Transverse colon (tissue), 4 donors: ENCODE data around the gene CDC42EP3. TPM values are rescaled to one million over a fixed set of nuclear protein-coding genes. Genes with fewer than 3 reads are reported as not detected.

Source experiments
- DNase-seq: peaks from one replicate; pipeline ENCODE4 v3.0.0-alpha.2; 2019
- H3K27ac ChIP-seq, 4 donors: fragments of 200-600 bp; sonication (generic); 2 replicates each; pipeline ENCODE4 v1.5.1; 2016 to 2018; ENCODE audit warnings: inconsistent platforms in 4 of 4
- H3K27me3 ChIP-seq: fragments of 200-600 bp; sonication (generic); 2 replicates; pipeline ENCODE4 v1.5.1; 2017; ENCODE audit warnings: inconsistent platforms
- H3K36me3 ChIP-seq, 4 donors: fragments of 200-600 bp; sonication (generic); 2 replicates each; pipeline ENCODE4 v1.5.1; 2017 to 2019; ENCODE audit warnings: inconsistent platforms in 4 of 4
- H3K4me1 ChIP-seq, 4 donors: fragments of 200-600 bp; sonication (generic); 2 replicates each; pipeline ENCODE4 v1.5.1; 2017 to 2020; ENCODE audit warnings: inconsistent platforms in 4 of 4
- H3K4me3 ChIP-seq, 4 donors: fragments of 200-600 bp; sonication (generic); 1 replicate in 1 of 4; 2 replicates in 3 of 4; pipeline versions ENCODE4 v1.5.1 to v1.6.1; 2017 to 2019; ENCODE audit warnings: inconsistent platforms in 4 of 4
- H3K9me3 ChIP-seq, 2 donors: fragments of 200-600 bp; sonication (generic); 2 replicates each; pipeline ENCODE4 v1.5.1; 2017 to 2019; ENCODE audit warnings: inconsistent platforms in 2 of 2
- EP300 ChIP-seq: sonication (generic); formaldehyde crosslinking; IDR thresholded peaks from one replicate; pipeline ENCODE4 v1.6.1; 2017; ENCODE audit warnings: antibody characterized with exemption, low read depth
- POLR2A ChIP-seq: fragments of 450-650 bp; IDR thresholded peaks from one replicate; pipeline ENCODE4 v1.6.1; 2016; ENCODE audit warnings: antibody characterized with exemption, mild to moderate bottlenecking, moderate library complexity
- POLR2AphosphoS5 ChIP-seq, 3 donors: sonication (generic); formaldehyde crosslinking; IDR thresholded peaks; one replicate each; pipeline ENCODE4 v1.6.1; 2016; ENCODE audit warnings: antibody characterized with exemption in 3 of 3
- WGBS, 2 donors: methylation state at CpG; one replicate each; pipeline ENCODE4 v1.1.5; 2018; ENCODE audit warnings: low coverage in 1 of 2; 5-methylcytosine and 5-hydroxymethylcytosine counted together
- in situ Hi-C, 4 donors: fragments of 200-750 bp; cut with MboI; loops; one replicate each; pipeline versions ENCODE4 v1.15.0 to v1.15.1; 2017; ENCODE audit warnings: low sequenced_read_pairs in 3 of 4, low pct_ligation_motif_present in 1 of 4, low pct_unique_long_range_greater_than_20kb in 1 of 4
- intact Hi-C: fragments of 100-400 bp; cut with DNase I; formaldehyde crosslinking; loops from one replicate; pipeline ENCODE4 v1.15.1; 2023; ENCODE audit warnings: low total_unique reads
- total RNA-seq, 4 donors: library from RNA; depleted of rRNA; stranded (reverse); fragments of >200 nt; gene quantifications; one replicate each; pipeline ENCODE4 v1.1.0, GENCODE V29; 2016
- TF ChIP-seq, protein P1 (sequence below), 5 experiments: fragments of 200-600 bp in 3 of 5; fragments of 450-650 bp in 2 of 5; sonication (generic) in 3 of 5; IDR thresholded peaks; 1 replicate in 2 of 5; 2 replicates in 3 of 5; pipeline ENCODE4 v1.5.1; 2016 to 2017; ENCODE audit warnings: antibody characterized with exemption in 5 of 5, inconsistent platforms in 3 of 5, mild to moderate bottlenecking in 2 of 5, moderate library complexity in 1 of 5

Gene CDC42EP3
- total RNA-seq, 4 donors from 2014 or later, result 20.6 to 104 (median 31.8) TPM

DNA sequence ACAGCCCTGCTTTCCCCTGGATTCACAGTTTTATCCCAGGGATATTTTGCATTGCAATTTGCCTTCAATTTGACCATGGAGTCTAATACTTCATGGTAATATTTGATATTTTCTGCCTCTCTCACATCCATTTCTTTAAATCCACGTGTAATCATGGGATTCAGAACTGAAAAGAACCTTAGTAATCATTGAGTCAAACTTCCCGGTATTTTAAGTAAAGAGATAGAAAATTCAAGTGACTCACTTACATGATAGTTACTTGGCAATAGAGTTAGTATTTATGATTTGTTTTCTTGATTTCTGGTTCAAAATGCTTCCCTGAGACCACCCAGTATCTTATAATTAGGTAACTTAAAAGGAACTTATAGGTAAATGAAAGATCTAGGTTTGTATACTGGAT lies 33.7 kb upstream of the CDC42EP3 start:
- in situ Hi-C loops, result no loop called here
- 90 to 100% methylated on average over 2 of the region's 2 CpGs for WGBS, 2 donors
- H3K27ac ChIP-seq, result no peak overlapping the region
- intact Hi-C loops, result no loop called here
- no peak for DNase-seq
- H3K36me3 ChIP-seq, result no peaks in the 10 kb centered on the region
- peaks cover 5 to 23% (median 11%) of the 10 kb centered on the region in 4 donors for H3K4me1 ChIP-seq
- H3K27me3 ChIP-seq, result no peaks in the 10 kb centered on the region
- no peaks in the 10 kb centered on the region for H3K9me3 ChIP-seq
- no peak for TF ChIP-seq POLR2A
- TF ChIP-seq POLR2AphosphoS5 (IDR thresholded peaks at IDR 0.05), result no peak
- no peak for TF ChIP-seq EP300
- TF ChIP-seq, protein P1, sequence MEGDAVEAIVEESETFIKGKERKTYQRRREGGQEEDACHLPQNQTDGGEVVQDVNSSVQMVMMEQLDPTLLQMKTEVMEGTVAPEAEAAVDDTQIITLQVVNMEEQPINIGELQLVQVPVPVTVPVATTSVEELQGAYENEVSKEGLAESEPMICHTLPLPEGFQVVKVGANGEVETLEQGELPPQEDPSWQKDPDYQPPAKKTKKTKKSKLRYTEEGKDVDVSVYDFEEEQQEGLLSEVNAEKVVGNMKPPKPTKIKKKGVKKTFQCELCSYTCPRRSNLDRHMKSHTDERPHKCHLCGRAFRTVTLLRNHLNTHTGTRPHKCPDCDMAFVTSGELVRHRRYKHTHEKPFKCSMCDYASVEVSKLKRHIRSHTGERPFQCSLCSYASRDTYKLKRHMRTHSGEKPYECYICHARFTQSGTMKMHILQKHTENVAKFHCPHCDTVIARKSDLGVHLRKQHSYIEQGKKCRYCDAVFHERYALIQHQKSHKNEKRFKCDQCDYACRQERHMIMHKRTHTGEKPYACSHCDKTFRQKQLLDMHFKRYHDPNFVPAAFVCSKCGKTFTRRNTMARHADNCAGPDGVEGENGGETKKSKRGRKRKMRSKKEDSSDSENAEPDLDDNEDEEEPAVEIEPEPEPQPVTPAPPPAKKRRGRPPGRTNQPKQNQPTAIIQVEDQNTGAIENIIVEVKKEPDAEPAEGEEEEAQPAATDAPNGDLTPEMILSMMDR (IDR thresholded peaks at IDR 0.05), result no peak
- H3K4me3 ChIP-seq, result no peak overlapping the region

GRCh38 chr2:37698931-37699481 lies 27.6 kb upstream of the CDC42EP3 start:
- no peaks in the 10 kb centered on the region for H3K9me3 ChIP-seq
- H3K4me3 ChIP-seq, result no peak overlapping the region
- TF ChIP-seq POLR2A (no peak), EP300 (no peak), POLR2AphosphoS5 (IDR thresholded peaks at IDR 0.05) (no peak)
- TF ChIP-seq, protein P1 (IDR thresholded peaks at IDR 0.05), result no peak
- H3K36me3 ChIP-seq, result no peaks in the 10 kb centered on the region
- H3K27me3 ChIP-seq, result no peaks in the 10 kb centered on the region
- intact Hi-C loops, result no loop called here
- DNase-seq, result no peak
- H3K27ac ChIP-seq, result no peak overlapping the region
- 89 to 100% methylated on average over 1 to 2 of the region's 2 CpGs for WGBS, 2 donors
- in situ Hi-C loops, result no loop called here
- H3K4me1 ChIP-seq, result peaks cover 0 to 7% (median 0%) of the 10 kb centered on the region in 4 donors

GRCh38 chr2:37695336-37695735 lies 23.9 kb upstream of the CDC42EP3 start:
- WGBS, 2 donors, result 93 to 100% methylated on average over 4 of the region's 4 CpGs
- Histone ChIP-seq H3K9me3 (no peaks in the 10 kb centered on the region), H3K27me3 (no peaks in the 10 kb centered on the region), H3K27ac (no peak overlapping the region), H3K4me1 (peaks cover 0 to 7% (median 0%) of the 10 kb centered on the region in 4 donors), H3K4me3 (no peak overlapping the region), H3K36me3 (no peaks in the 10 kb centered on the region)
- DNase-seq, result no peak
- intact Hi-C loops, result no loop called here
- TF ChIP-seq, protein P1 (IDR thresholded peaks at IDR 0.05), result no peak
- TF ChIP-seq POLR2A, result no peak
- no peak for TF ChIP-seq POLR2AphosphoS5 (IDR thresholded peaks at IDR 0.05)
- no peak for TF ChIP-seq EP300
- in situ Hi-C loops, result no loop called here

- in situ Hi-C loops, result no loop called here
- no peak for DNase-seq
- Histone ChIP-seq H3K36me3 (no peaks in the 10 kb centered on the region), H3K4me1 (peaks cover 0 to 2% (median 0%) of the 10 kb centered on the region in 4 donors), H3K27me3 (no peaks in the 10 kb centered on the region), H3K9me3 (no peaks in the 10 kb centered on the region), H3K27ac (no peak overlapping the region), H3K4me3 (no peak overlapping the region)
- TF ChIP-seq, protein P1 (IDR thresholded peaks at IDR 0.05), result no peak
- TF ChIP-seq EP300 (no peak), POLR2A (no peak), POLR2AphosphoS5 (IDR thresholded peaks at IDR 0.05) (no peak)
- intact Hi-C loops, result no loop called here
These were observed 21.3 kb upstream of the CDC42EP3 start for GRCh38 chr2:37692711-37693110.
